ENCODE results near the gene MPHOSPH10.
"Not testable (repeated sequence)": the region's sequence is repeated elsewhere in the genome, so short reads cannot be mapped to it uniquely, and the experiment has no call there.

GRCh38 chr2:71083297-71083696 lies 47.1 kb upstream of the MPHOSPH10 start:
- not testable (repeated sequence) for TF ChIP-seq CTCF (conservative IDR thresholded peaks at IDR 0.05; ENCODE audit: low read depth, low read length); EZH2 (IDR thresholded peaks at IDR 0.05; ENCODE audit: low read length, unreplicated experiment)

Measured in PC-3 (cell line).